Tibial nerve (tissue), 4 donors: ENCODE measurements around the gene OPRPN. TPM values are rescaled to one million over a fixed set of nuclear protein-coding genes. Genes with fewer than 3 reads are reported as not detected.

Experiments
- DNase-seq, 2 donors: peaks; one replicate each; pipeline ENCODE4 v3.0.0-alpha.2; 2019; ENCODE audit warnings: low spot score in 2 of 2
- H3K27ac ChIP-seq, 4 donors: fragments of 200-600 bp; sonication (generic) in 3 of 4; one replicate each; pipeline ENCODE4 v1.5.1; 2017 to 2019; ENCODE audit warnings: mild to moderate bottlenecking in 1 of 4
- H3K27me3 ChIP-seq, 2 donors: fragments of 200-600 bp; sonication (generic) in 1 of 2; one replicate each; pipeline versions ENCODE4 v1.5.1 to v1.6.0; 2017 to 2019
- H3K36me3 ChIP-seq, 3 donors: fragments of 200-600 bp; sonication (generic); one replicate each; pipeline ENCODE4 v1.5.1; 2018 to 2019
- H3K4me1 ChIP-seq, 4 donors: fragments of 200-600 bp; sonication (generic) in 3 of 4; one replicate each; pipeline ENCODE4 v1.5.1; 2017 to 2019
- H3K4me3 ChIP-seq, 4 donors: fragments of 200-600 bp; sonication (generic) in 3 of 4; one replicate each; pipeline ENCODE4 v1.5.1; 2017 to 2019; ENCODE audit warnings: mild to moderate bottlenecking in 1 of 4, moderate library complexity in 1 of 4
- H3K9me3 ChIP-seq, 4 donors: fragments of 200-600 bp; sonication (generic) in 3 of 4; one replicate each; pipeline ENCODE4 v1.5.1; 2017 to 2019
- EP300 ChIP-seq, 2 donors: sonication (generic); formaldehyde crosslinking; IDR thresholded peaks; one replicate each; pipeline ENCODE4 v1.6.1; 2017; ENCODE audit warnings: antibody characterized with exemption in 2 of 2, mild to moderate bottlenecking in 1 of 2
- POLR2A ChIP-seq, 2 donors: fragments of 450-650 bp; IDR thresholded peaks; one replicate each; pipeline ENCODE4 v1.6.1; 2017; ENCODE audit warnings: antibody characterized with exemption in 2 of 2, mild to moderate bottlenecking in 2 of 2, moderate library complexity in 2 of 2
- WGBS, 2 donors: methylation state at CpG; one replicate each; pipeline ENCODE4 v1.1.5; 2018; 5-methylcytosine and 5-hydroxymethylcytosine counted together
- total RNA-seq, 4 donors: library from RNA; depleted of rRNA; stranded (reverse); fragments of >200 nt; gene quantifications; one replicate each; pipeline ENCODE4 v1.1.0, GENCODE V29; 2016
- TF ChIP-seq, protein P1 (sequence below), 5 experiments: fragments of 200-600 bp in 3 of 5; fragments of 450-650 bp in 2 of 5; sonication (generic) in 3 of 5; IDR thresholded peaks; one replicate each; pipeline ENCODE4 v1.5.1; 2016 to 2019; ENCODE audit warnings: antibody characterized with exemption in 5 of 5, mild to moderate bottlenecking in 3 of 5, moderate library complexity in 2 of 5

OPRPN gene, protein sequence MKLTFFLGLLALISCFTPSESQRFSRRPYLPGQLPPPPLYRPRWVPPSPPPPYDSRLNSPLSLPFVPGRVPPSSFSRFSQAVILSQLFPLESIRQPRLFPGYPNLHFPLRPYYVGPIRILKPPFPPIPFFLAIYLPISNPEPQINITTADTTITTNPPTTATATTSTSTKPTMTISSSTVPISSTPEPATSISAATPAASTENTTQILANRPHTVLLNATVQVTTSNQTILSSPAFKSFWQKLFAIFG
- not detected for total RNA-seq

DNA sequence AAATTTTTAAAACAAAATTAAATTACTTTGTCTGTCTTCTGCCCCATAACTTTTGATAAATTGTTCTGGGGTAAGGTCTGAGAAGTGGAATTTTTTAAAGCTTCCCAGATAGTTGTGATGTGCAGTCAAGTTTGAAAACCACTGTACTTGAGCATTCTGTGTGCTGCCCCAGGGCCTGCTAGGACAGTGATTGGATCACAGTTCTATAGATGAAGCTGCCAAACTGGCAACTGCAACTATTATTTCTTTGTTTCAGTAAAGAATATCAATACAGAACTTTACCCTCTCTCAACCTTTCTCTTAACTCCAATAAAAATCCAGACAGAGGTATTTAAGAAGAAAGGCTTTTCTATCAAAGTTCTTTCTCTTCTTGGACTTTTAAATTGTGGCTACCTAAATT lies at the start of gene OPRPN:
Gene OPRPN (plus strand): TSS at position 361 of the 400 bp plus-strand sequence. CDS start 1,346 bp downstream, outside the sequence.
- TF ChIP-seq, protein P1, sequence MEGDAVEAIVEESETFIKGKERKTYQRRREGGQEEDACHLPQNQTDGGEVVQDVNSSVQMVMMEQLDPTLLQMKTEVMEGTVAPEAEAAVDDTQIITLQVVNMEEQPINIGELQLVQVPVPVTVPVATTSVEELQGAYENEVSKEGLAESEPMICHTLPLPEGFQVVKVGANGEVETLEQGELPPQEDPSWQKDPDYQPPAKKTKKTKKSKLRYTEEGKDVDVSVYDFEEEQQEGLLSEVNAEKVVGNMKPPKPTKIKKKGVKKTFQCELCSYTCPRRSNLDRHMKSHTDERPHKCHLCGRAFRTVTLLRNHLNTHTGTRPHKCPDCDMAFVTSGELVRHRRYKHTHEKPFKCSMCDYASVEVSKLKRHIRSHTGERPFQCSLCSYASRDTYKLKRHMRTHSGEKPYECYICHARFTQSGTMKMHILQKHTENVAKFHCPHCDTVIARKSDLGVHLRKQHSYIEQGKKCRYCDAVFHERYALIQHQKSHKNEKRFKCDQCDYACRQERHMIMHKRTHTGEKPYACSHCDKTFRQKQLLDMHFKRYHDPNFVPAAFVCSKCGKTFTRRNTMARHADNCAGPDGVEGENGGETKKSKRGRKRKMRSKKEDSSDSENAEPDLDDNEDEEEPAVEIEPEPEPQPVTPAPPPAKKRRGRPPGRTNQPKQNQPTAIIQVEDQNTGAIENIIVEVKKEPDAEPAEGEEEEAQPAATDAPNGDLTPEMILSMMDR (IDR thresholded peaks at IDR 0.05): no peak
- no peak for TF ChIP-seq POLR2A (IDR thresholded peaks at IDR 0.05)
- no peak for TF ChIP-seq EP300 (IDR thresholded peaks at IDR 0.05)
- Histone ChIP-seq H3K4me1 (no peaks in the 10 kb centered on the region), H3K4me3 (no peak within 1 kb of the TSS), H3K36me3 (no peaks in the 10 kb centered on the region), H3K9me3 (no peaks in the 10 kb centered on the region), H3K27ac (no peak within 1 kb of the TSS), H3K27me3 (no peaks in the 10 kb centered on the region)
- no peak for DNase-seq

DNA sequence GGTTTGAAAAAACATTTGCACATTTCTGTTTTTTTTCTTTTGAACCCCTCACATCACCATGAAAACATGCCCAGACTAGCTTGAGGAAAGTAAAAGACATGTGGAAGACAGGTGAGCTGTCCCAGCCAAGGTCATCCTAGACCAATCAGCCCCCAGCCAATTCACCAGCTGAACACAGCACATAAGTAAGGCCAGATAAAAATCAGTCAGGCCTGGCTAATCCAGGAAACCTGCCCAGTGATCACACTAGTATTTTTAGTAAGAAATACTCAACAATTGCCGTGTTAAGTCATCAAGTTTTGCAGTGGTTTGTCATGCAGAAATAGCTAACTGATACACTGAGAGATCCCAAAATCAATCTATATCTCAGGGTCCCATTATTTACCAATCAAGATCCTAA lies 41.6 kb upstream of the OPRPN start:
- WGBS, 2 donors: 20 to 23% methylated on average over 1 of the region's 1 CpG
- H3K27me3 ChIP-seq: no peaks in the 10 kb centered on the region
- no peaks in the 10 kb centered on the region for H3K36me3 ChIP-seq
- H3K9me3 ChIP-seq: no peaks in the 10 kb centered on the region
- no peaks in the 10 kb centered on the region for H3K4me1 ChIP-seq
- no peak for TF ChIP-seq EP300 (IDR thresholded peaks at IDR 0.05)
- TF ChIP-seq, protein P1 (IDR thresholded peaks at IDR 0.05): no peak
- no peak for TF ChIP-seq POLR2A (IDR thresholded peaks at IDR 0.05)
- no peak for DNase-seq
- H3K4me3 ChIP-seq: no peak overlapping the region
- H3K27ac ChIP-seq: no peak overlapping the region

DNA sequence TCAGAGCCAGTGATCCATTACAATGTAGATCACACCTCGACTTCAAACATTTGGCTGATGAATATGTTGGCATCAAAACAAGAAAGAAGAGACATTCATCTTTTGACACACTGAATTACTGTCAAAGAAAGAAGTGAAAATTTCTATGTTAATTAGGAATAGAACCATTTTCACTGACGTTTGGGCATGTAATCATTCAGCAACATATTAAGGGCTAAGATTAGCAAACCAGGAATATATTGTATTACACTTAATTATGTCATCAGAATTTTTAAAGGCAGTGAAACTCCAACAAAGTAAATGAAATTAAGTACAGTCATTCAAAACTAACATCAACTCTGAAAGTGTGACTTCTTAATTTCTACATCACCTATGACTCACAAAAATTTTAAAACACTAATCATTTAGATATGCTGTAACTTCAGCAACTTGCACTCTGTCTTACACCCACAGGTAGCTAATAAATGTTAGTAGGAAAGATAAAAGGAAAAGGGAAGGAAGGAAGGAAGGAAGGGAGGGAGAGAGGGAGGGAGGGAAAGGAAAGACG lies 38.6 kb upstream of the OPRPN start:
- TF ChIP-seq EP300 (IDR thresholded peaks at IDR 0.05) (no peak), POLR2A (IDR thresholded peaks at IDR 0.05) (no peak)
- TF ChIP-seq, protein P1 (IDR thresholded peaks at IDR 0.05): no peak
- Histone ChIP-seq H3K36me3 (no peaks in the 10 kb centered on the region), H3K27ac (no peak overlapping the region), H3K4me3 (no peak overlapping the region), H3K4me1 (no peaks in the 10 kb centered on the region), H3K27me3 (no peaks in the 10 kb centered on the region), H3K9me3 (no peaks in the 10 kb centered on the region)
- no peak for DNase-seq
- 60 to 62% methylated on average over 3 of the region's 3 CpGs for WGBS, 2 donors

DNA sequence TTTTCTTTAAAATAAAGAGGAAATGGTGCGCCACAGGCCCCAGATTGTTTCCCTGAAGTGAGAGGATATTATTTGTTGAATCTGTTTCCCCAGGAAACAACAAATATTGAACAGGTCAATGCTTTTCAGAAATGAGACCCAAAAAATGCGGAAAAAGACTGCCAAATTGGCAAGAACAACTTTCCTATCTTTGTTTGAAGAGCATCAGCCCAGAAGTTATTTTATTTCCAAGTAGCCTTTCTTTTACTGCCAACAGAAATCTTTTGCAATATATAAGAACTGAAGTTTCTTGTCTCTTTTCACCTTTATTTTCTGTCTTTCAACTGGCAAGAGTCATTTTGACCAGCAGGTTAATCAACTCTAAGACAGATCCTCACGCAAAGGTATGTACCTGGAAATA lies 37.3 kb upstream of the OPRPN start, which contains the start of gene SMR3A:
Gene SMR3A (plus strand): TSS at position 301 of the 400 bp plus-strand sequence. CDS start 1,356 bp downstream, outside the sequence.
- H3K9me3 ChIP-seq: no peaks in the 10 kb centered on the region
- 75 to 81% methylated on average over 3 of the region's 3 CpGs for WGBS, 2 donors
- DNase-seq: no peak
- no peaks in the 10 kb centered on the region for H3K4me1 ChIP-seq
- no peak for TF ChIP-seq EP300 (IDR thresholded peaks at IDR 0.05)
- TF ChIP-seq, protein P1 (IDR thresholded peaks at IDR 0.05): no peak
- TF ChIP-seq POLR2A (IDR thresholded peaks at IDR 0.05): no peak
- no peaks in the 10 kb centered on the region for H3K36me3 ChIP-seq
- H3K27me3 ChIP-seq: no peaks in the 10 kb centered on the region
- H3K4me3 ChIP-seq: no peak within 1 kb of the TSS
- no peak within 1 kb of the TSS for H3K27ac ChIP-seq

DNA sequence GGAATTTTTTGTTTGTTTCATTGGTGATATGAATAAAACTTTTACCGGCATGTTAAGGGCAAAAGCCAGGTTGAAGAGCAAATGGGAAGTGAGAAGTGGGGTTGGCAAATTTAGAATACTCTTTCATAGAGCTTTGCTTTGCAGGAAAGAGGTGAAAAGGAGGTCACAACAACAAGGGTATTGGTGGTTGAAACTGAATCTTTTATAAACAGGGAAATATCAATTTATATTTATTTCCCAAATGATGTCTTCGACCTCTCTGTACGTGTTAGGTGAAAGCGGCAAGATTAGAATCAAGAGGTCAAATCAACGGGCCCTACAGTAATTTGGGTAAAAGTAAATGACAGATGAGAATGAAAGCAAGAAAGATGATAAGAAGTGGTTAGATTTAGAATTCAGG lies 33.7 kb upstream of the OPRPN start:
- Histone ChIP-seq H3K4me3 (no peak overlapping the region), H3K9me3 (no peaks in the 10 kb centered on the region), H3K27me3 (no peaks in the 10 kb centered on the region), H3K27ac (no peak overlapping the region), H3K36me3 (no peaks in the 10 kb centered on the region), H3K4me1 (no peaks in the 10 kb centered on the region)
- WGBS, 2 donors: 85 to 86% methylated on average over 5 of the region's 5 CpGs
- TF ChIP-seq, protein P1 (IDR thresholded peaks at IDR 0.05): no peak
- TF ChIP-seq POLR2A (IDR thresholded peaks at IDR 0.05): no peak
- no peak for TF ChIP-seq EP300 (IDR thresholded peaks at IDR 0.05)
- DNase-seq: no peak
